Endodermal cell (in vitro differentiated cells): ENCODE results near the gene ANKRD6. TPM values are rescaled to one million over a fixed set of nuclear protein-coding genes. Genes with fewer than 3 reads are reported as not detected.

ENCODE experiments used
- DNase-seq: peaks from one replicate; pipeline ENCODE4 v3.0.0-alpha.2; 2017
- H3K27ac ChIP-seq: 2 replicates; pipeline ENCODE4 v1.5.1; 2013; ENCODE audit warnings: mild to moderate bottlenecking, low read depth, low read length, moderate library complexity
- H3K27me3 ChIP-seq: 2 replicates; pipeline ENCODE4 v1.6.1; 2013; ENCODE audit warnings: mild to moderate bottlenecking, low read length, moderate library complexity; ENCODE audit not compliant: insufficient read depth, control insufficient read depth, poor library complexity, severe bottlenecking
- H3K36me3 ChIP-seq: 2 replicates; pipeline ENCODE4 v1.7.0; 2013; ENCODE audit warnings: mild to moderate bottlenecking, low read length, moderate library complexity; ENCODE audit not compliant: control insufficient read depth, insufficient read depth
- H3K4me1 ChIP-seq: one replicate; pipeline ENCODE4 v1.7.0; 2013; ENCODE audit warnings: low read length; ENCODE audit not compliant: control insufficient read depth, insufficient read depth
- H3K4me3 ChIP-seq: 2 replicates; pipeline ENCODE4 v1.5.1; 2013; ENCODE audit warnings: mild to moderate bottlenecking, low read length, moderate library complexity
- H3K9ac ChIP-seq: 2 replicates; pipeline ENCODE4 v1.6.1; 2013; ENCODE audit warnings: mild to moderate bottlenecking, low read length, moderate library complexity; ENCODE audit not compliant: poor library complexity, severe bottlenecking; ENCODE audit errors: extremely low read depth
- H3K9me3 ChIP-seq: 2 replicates; pipeline ENCODE4 v1.6.1; 2013; ENCODE audit warnings: mild to moderate bottlenecking, low read length, moderate library complexity; ENCODE audit not compliant: control insufficient read depth
- H3K27ac Mint-ChIP-seq: 2 replicates; pipeline ENCODE4 v1.8.0; 2020; ENCODE audit warnings: mixed read lengths
- H3K27me3 Mint-ChIP-seq: 2 replicates; pipeline ENCODE4 v1.8.0; 2021; ENCODE audit warnings: mild to moderate bottlenecking, mixed read lengths; ENCODE audit not compliant: insufficient read depth
- H3K36me3 Mint-ChIP-seq: 2 replicates; pipeline ENCODE4 v1.8.0; 2020; ENCODE audit warnings: low read depth, mixed read lengths
- H3K4me1 Mint-ChIP-seq: 2 replicates; pipeline ENCODE4 v1.8.0; 2020; ENCODE audit warnings: mixed read lengths
- H3K4me3 Mint-ChIP-seq: 2 replicates; pipeline ENCODE4 v1.8.0; 2020; ENCODE audit warnings: mild to moderate bottlenecking, moderate library complexity, mixed read lengths
- H3K9me3 Mint-ChIP-seq: 2 replicates; pipeline ENCODE4 v1.8.0; 2020; ENCODE audit warnings: mild to moderate bottlenecking, mixed read lengths
- WGBS, 2 experiments: methylation state at CpG; one replicate each; pipeline versions ENCODE4 v1.1.5 to v1.1.7; 2013; ENCODE audit warnings: missing lambda C conversion rate in 2 of 2, mixed read lengths in 1 of 2; ENCODE audit not compliant: insufficient coverage in 1 of 2, insufficient read length in 1 of 2; 5-methylcytosine and 5-hydroxymethylcytosine counted together
- total RNA-seq, 2 donors: library from RNA; stranded (reverse); fragmentation: NEBNext Ultra II Directional in 1 of 2; extraction: Animal tissue kit (Norgen Biotek cat#: 25700) in 1 of 2; gene quantifications; 2 replicates in 1 of 2; 3 replicates in 1 of 2; pipeline ENCODE4 v1.2.1, GENCODE V29; 2021
- TF ChIP-seq, protein P1 (sequence below): fragments of 200-600 bp; sonication (generic); conservative IDR thresholded peaks from 2 replicates; pipeline ENCODE4 v1.5.0; 2021; ENCODE audit warnings: antibody characterized with exemption, mild to moderate bottlenecking

The ANKRD6 gene
- total RNA-seq, 2 donors from 2014 or later = 88.7 to 110 TPM

DNA sequence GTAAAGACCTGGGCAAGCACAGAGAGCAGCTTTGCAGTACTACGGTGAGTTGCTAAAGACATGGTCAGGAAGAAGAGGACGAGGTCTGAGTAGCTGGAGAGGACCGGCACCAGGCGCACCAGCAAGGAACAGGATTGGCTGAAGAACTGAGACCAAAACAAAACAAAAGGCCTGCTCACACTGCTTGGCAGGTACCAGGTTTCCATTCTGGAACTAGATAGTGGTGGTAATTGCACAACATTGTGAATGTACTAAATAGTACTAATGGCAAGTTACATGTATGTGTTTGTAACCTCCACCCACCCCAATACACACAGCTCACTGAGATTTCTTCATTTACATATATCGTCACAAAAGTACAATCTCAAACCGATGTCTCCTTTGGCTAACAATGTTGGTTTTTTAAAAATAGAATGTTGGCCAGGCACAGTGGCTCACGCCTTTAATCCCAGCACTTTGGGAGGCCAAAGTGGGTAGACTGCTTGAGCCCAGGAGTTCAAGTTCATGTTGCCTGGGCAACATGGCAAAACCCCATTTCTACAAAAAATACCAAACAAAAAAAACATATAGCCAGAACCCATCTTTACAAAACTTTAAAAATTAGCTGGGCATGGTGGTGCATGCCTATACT is 238.1 kb downstream of the ANKRD6 start:
- H3K4me1 Mint-ChIP-seq = peaks cover 24% of the 10 kb centered on the region
- H3K9me3 Mint-ChIP-seq = no peaks in the 10 kb centered on the region
- WGBS, 2 experiments = 96 to 100% methylated on average over 4 to 7 of the region's 7 CpGs
- Histone ChIP-seq H3K9me3 (no peaks in the 10 kb centered on the region), H3K27ac (peak overlapping the region; percentile 14), H3K4me3 (no peak overlapping the region), H3K4me1 (peaks cover 5% of the 10 kb centered on the region), H3K36me3 (peaks cover 93% of the 10 kb centered on the region), H3K27me3 (no peaks in the 10 kb centered on the region), H3K9ac (no peak overlapping the region)
- no peaks in the 10 kb centered on the region for H3K27me3 Mint-ChIP-seq
- no peak for DNase-seq
- TF ChIP-seq, protein P1, sequence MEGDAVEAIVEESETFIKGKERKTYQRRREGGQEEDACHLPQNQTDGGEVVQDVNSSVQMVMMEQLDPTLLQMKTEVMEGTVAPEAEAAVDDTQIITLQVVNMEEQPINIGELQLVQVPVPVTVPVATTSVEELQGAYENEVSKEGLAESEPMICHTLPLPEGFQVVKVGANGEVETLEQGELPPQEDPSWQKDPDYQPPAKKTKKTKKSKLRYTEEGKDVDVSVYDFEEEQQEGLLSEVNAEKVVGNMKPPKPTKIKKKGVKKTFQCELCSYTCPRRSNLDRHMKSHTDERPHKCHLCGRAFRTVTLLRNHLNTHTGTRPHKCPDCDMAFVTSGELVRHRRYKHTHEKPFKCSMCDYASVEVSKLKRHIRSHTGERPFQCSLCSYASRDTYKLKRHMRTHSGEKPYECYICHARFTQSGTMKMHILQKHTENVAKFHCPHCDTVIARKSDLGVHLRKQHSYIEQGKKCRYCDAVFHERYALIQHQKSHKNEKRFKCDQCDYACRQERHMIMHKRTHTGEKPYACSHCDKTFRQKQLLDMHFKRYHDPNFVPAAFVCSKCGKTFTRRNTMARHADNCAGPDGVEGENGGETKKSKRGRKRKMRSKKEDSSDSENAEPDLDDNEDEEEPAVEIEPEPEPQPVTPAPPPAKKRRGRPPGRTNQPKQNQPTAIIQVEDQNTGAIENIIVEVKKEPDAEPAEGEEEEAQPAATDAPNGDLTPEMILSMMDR = no peak
- H3K27ac Mint-ChIP-seq = peak overlapping the region; percentile 84
- no peak overlapping the region for H3K4me3 Mint-ChIP-seq
- peaks cover 84% of the 10 kb centered on the region for H3K36me3 Mint-ChIP-seq

DNA sequence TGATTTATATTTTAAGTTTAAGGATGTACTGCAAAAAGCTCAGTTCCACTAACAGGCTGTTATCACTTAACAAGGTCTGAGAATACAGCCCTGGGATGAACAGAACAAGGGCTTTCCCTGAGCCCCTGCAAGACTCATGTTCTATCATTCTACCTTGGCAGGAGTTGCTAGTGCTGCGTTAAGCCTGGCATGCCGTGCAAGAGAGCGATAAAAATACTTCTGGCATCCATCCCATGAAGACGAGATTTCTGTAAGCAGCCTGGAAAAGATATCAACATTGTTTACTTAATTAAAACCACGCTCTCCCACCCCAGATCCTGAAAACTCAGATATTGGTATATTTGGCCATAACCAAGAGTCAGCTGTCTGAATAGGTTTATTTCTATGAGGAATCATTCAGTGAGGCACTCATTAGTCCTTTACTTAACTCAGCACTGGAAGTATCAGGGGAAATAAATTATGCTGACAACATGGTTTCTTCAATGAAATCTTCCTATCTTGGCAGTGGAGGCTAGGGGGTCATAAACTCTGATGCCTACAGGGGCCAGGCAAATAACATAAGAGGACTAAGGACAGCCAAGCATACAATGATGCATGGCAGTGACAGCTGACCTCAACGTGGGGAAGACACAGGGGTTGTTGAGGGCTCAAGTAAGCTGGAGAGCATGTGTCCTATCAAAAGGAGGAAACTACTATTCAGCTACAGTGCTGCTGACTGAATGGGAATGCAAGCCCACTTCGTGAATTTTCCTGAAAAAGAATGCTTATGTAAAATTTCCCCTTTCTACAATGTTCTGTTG is 243.2 kb downstream of the ANKRD6 start:
- TF ChIP-seq, protein P1 = no peak
- H3K9ac ChIP-seq = no peak overlapping the region
- no peak overlapping the region for H3K4me3 ChIP-seq
- no peaks in the 10 kb centered on the region for H3K4me1 ChIP-seq
- no peaks in the 10 kb centered on the region for H3K27me3 ChIP-seq
- no peaks in the 10 kb centered on the region for H3K27me3 Mint-ChIP-seq
- H3K27ac ChIP-seq = no peak overlapping the region
- peaks cover 18% of the 10 kb centered on the region for H3K4me1 Mint-ChIP-seq
- DNase-seq = no peak
- H3K36me3 Mint-ChIP-seq = peaks cover 89% of the 10 kb centered on the region
- no peaks in the 10 kb centered on the region for H3K9me3 Mint-ChIP-seq
- H3K36me3 ChIP-seq = peaks cover 94% of the 10 kb centered on the region
- H3K4me3 Mint-ChIP-seq = no peak overlapping the region
- WGBS, 2 experiments = 92 to 94% methylated on average over 7 of the region's 7 CpGs
- no peaks in the 10 kb centered on the region for H3K9me3 ChIP-seq
- H3K27ac Mint-ChIP-seq = peak overlapping the region; percentile 44

DNA sequence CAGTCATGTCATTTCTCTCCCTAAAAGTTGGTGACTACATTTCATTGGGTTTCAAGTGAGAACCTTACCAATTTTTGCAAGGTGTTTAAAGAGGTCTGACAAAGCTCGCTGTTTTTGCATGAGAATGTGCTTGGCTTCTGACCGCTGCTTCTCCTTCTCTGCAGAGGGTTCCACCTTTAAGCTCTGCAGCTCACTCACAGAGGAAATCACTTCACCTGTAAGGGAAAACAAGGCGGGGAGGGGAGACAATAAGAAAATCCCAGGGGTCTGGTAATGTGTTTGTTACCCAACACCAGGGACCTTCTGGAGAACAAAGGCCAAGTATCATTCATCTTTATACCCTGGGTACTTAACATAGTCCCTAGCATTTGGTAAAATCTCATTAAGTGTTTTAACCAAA is 245.6 kb downstream of the ANKRD6 start:
- no peaks in the 10 kb centered on the region for H3K27me3 Mint-ChIP-seq
- H3K9ac ChIP-seq = no peak overlapping the region
- H3K27ac ChIP-seq = no peak overlapping the region
- no peaks in the 10 kb centered on the region for H3K27me3 ChIP-seq
- peak; percentile 72 for DNase-seq
- peaks cover 18% of the 10 kb centered on the region for H3K4me1 Mint-ChIP-seq
- peaks cover 88% of the 10 kb centered on the region for H3K36me3 Mint-ChIP-seq
- H3K4me1 ChIP-seq = no peaks in the 10 kb centered on the region
- H3K4me3 Mint-ChIP-seq = no peak overlapping the region
- H3K9me3 Mint-ChIP-seq = no peaks in the 10 kb centered on the region
- TF ChIP-seq, protein P1 = no peak
- no peak overlapping the region for H3K4me3 ChIP-seq
- no peaks in the 10 kb centered on the region for H3K9me3 ChIP-seq
- WGBS, 2 experiments = 60% methylated on average over 3 of the region's 3 CpGs; no CpG with 5 or more reads in 1 of the 2 experiments
- H3K36me3 ChIP-seq = peaks cover 92% of the 10 kb centered on the region
- peak overlapping the region; percentile 88 for H3K27ac Mint-ChIP-seq
